ENCODE data around the gene GPR150. TPM values are rescaled to one million over a fixed set of nuclear protein-coding genes. Genes with fewer than 3 reads are reported as not detected.

GPR150 gene
- total RNA-seq, 1 donor from 2014 or later, result not detected

- H3K27me3 Mint-ChIP-seq, result no peaks in the 10 kb centered on the region
These were observed 13.5 kb upstream of the GPR150 start for GRCh38 chr5:95606419-95606818.

GRCh38 chr5:95609711-95610110, 10.2 kb upstream of the GPR150 start:
- Mint-ChIP-seq H3K27me3 (no peaks in the 10 kb centered on the region), H3K4me1 (ENCODE audit: unreplicated experiment) (no peaks in the 10 kb centered on the region), H3K36me3 (no peaks in the 10 kb centered on the region), H3K9me3 (peaks cover 7% of the 10 kb centered on the region), H3K4me3 (no peak overlapping the region), H3K27ac (no peak overlapping the region)
- no peak for DNase-seq (ENCODE audit: extremely low spot score, unreplicated experiment)
- no peak for TF ChIP-seq CTCF (conservative IDR thresholded peaks at IDR 0.05)

More at GRCh38 chr5:95606419-95606818, 13.5 kb upstream of the GPR150 start:
- no peak for DNase-seq (ENCODE audit: extremely low spot score, unreplicated experiment)
- no peaks in the 10 kb centered on the region for H3K4me1 Mint-ChIP-seq (ENCODE audit: unreplicated experiment)
- TF ChIP-seq CTCF (conservative IDR thresholded peaks at IDR 0.05), result no peak
- H3K9me3 Mint-ChIP-seq, result no peaks in the 10 kb centered on the region
- no peak overlapping the region for H3K27ac Mint-ChIP-seq
- no peaks in the 10 kb centered on the region for H3K36me3 Mint-ChIP-seq
- H3K4me3 Mint-ChIP-seq, result no peak overlapping the region

DNA sequence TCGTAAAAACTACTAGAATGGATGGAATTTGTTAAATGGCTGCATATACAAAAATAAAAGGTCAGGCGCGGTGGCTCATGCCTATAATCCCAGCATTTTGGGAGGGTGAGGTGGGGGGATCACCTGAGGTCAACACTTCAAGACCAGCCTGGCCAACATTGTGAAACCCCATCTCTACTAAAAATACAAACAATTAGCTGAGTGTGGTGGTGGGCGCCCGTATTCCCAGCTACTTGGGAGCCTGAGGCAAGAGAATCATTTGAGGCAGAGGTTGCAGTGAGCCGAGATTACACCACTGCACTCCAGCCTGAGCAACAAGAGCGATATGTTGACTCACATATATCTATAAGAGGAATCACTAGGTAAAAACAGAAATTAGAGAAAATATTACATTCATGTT, 9.3 kb upstream of the GPR150 start:
- Mint-ChIP-seq H3K4me1 (ENCODE audit: unreplicated experiment) (no peaks in the 10 kb centered on the region), H3K4me3 (no peak overlapping the region), H3K9me3 (peaks cover 7% of the 10 kb centered on the region)

DNA sequence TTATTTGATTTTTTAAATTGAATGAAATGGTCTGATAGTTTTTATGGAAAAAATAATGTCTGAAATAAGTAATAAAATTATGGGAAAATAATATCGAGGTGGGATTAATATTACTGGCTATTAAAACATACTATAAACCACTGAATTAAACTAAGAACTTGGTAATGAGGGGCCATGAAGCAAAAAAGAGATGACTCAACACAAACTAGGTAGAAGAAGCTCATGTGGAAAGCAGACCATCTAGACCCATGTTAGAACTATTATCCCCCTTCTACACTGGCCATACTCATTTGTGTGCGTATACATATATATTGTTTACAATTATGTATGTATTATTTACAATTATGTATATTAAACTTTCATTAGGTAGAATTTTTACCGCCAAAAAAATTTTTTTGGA, 8.5 kb upstream of the GPR150 start:
- no peaks in the 10 kb centered on the region for H3K4me1 Mint-ChIP-seq (ENCODE audit: unreplicated experiment)
- H3K9me3 Mint-ChIP-seq, result peaks cover 7% of the 10 kb centered on the region
- no peaks in the 10 kb centered on the region for H3K36me3 Mint-ChIP-seq
- no peak overlapping the region for H3K27ac Mint-ChIP-seq
- H3K4me3 Mint-ChIP-seq, result no peak overlapping the region
- no peak for TF ChIP-seq CTCF (conservative IDR thresholded peaks at IDR 0.05)
- H3K27me3 Mint-ChIP-seq, result no peaks in the 10 kb centered on the region
- DNase-seq (ENCODE audit: extremely low spot score, unreplicated experiment), result no peak

More for the DNA sequence above, 9.3 kb upstream of the GPR150 start:
- no peak for TF ChIP-seq CTCF (conservative IDR thresholded peaks at IDR 0.05)
- no peaks in the 10 kb centered on the region for H3K36me3 Mint-ChIP-seq
- no peak for DNase-seq (ENCODE audit: extremely low spot score, unreplicated experiment)
- H3K27ac Mint-ChIP-seq, result no peak overlapping the region
- H3K27me3 Mint-ChIP-seq, result no peaks in the 10 kb centered on the region

DNA sequence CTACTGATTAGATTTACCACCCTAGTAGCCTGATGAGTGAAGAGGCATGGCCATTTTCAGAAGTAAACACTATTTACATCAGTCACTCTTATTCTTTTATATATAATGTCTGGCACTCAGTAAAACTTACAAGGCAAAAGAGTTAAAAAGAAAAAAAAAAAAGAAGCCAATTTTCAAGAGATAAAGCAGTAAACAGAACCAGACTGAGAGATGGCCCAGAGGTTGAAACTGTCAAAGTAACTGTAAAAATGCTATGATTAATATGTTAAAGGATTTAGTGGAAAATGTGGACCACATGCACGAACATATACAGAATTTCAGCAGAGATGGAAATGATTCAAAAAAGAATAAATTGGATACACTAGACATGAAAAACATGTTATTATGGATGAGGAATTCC, 6.4 kb upstream of the GPR150 start:
- DNase-seq (ENCODE audit: extremely low spot score, unreplicated experiment), result no peak
- no peak overlapping the region for H3K27ac Mint-ChIP-seq
- no peak for TF ChIP-seq CTCF (conservative IDR thresholded peaks at IDR 0.05)
- peaks cover 11% of the 10 kb centered on the region for H3K27me3 Mint-ChIP-seq
- H3K36me3 Mint-ChIP-seq, result peaks cover 2% of the 10 kb centered on the region
- no peak overlapping the region for H3K4me3 Mint-ChIP-seq
- peaks cover 7% of the 10 kb centered on the region for H3K9me3 Mint-ChIP-seq
- H3K4me1 Mint-ChIP-seq (ENCODE audit: unreplicated experiment), result peaks cover 1% of the 10 kb centered on the region

GRCh38 chr5:95615164-95615467, 4.8 kb upstream of the GPR150 start:
- TF ChIP-seq CTCF (conservative IDR thresholded peaks at IDR 0.05), result no peak
- H3K9me3 Mint-ChIP-seq, result peaks cover 7% of the 10 kb centered on the region
- H3K4me3 Mint-ChIP-seq, result no peak overlapping the region
- peaks cover 27% of the 10 kb centered on the region for H3K27me3 Mint-ChIP-seq
- no peak overlapping the region for H3K27ac Mint-ChIP-seq
- peaks cover 12% of the 10 kb centered on the region for H3K4me1 Mint-ChIP-seq (ENCODE audit: unreplicated experiment)
- DNase-seq (ENCODE audit: extremely low spot score, unreplicated experiment), result no peak
- peaks cover 5% of the 10 kb centered on the region for H3K36me3 Mint-ChIP-seq
